Dedifferentiated amniotic fluid mesenchymal stem cell (primary cell): ENCODE measurements around the gene TBC1D5.
A peak's percentile ranks its signal among the peaks of the same experiment; 100 is the strongest.
"Not testable (repeated sequence)": the region's sequence is repeated elsewhere in the genome, so short reads cannot be mapped to it uniquely, and the experiment has no call there.

Experiments
- DNase-seq: peaks from one replicate; pipeline ENCODE4 v3.0.0-alpha.2; 2016; ENCODE audit errors: extremely low spot score

TBC1D5 gene

GRCh38 chr3:17749705-17750293 lies 7.4 kb upstream of the TBC1D5 start:
- DNase-seq = no peak

GRCh38 chr3:17749281-17749680 lies 6.8 kb upstream of the TBC1D5 start:
- DNase-seq = no peak

GRCh38 chr3:17747890-17748247 lies 5.4 kb upstream of the TBC1D5 start:
- DNase-seq = no peak

GRCh38 chr3:17747174-17747889 lies 4.9 kb upstream of the TBC1D5 start:
- no peak for DNase-seq

- no peak for DNase-seq
These were observed 3.5 kb upstream of the TBC1D5 start for GRCh38 chr3:17745894-17746293.

- DNase-seq = no peak
These were observed 2.9 kb upstream of the TBC1D5 start for GRCh38 chr3:17745301-17745700.

- DNase-seq = no peak
These were observed 2.3 kb upstream of the TBC1D5 start for GRCh38 chr3:17744693-17745092.

- DNase-seq = no peak
These were observed 1.2 kb upstream of the TBC1D5 start for GRCh38 chr3:17743658-17743995.

- no peak for DNase-seq
These were observed 638 bp upstream of the TBC1D5 start for GRCh38 chr3:17742880-17743657.

GRCh38 chr3:17741621-17742101 lies 770 bp downstream of the TBC1D5 start:
- DNase-seq = peak; percentile 62

GRCh38 chr3:17740721-17741141 lies 1.7 kb downstream of the TBC1D5 start:
- no peak for DNase-seq

- DNase-seq = no peak
These were observed 3.5 kb downstream of the TBC1D5 start for GRCh38 chr3:17738921-17739320.

GRCh38 chr3:17738219-17738618 lies 4.2 kb downstream of the TBC1D5 start:
- no peak for DNase-seq

GRCh38 chr3:17737591-17737990 lies 4.8 kb downstream of the TBC1D5 start:
- no peak for DNase-seq

- DNase-seq = not testable (repeated sequence)
These were observed 7.1 kb downstream of the TBC1D5 start for GRCh38 chr3:17735362-17735761.

- DNase-seq = no peak
These were observed 8.7 kb downstream of the TBC1D5 start for GRCh38 chr3:17733768-17734167.

- no peak for DNase-seq
These were observed 9.2 kb downstream of the TBC1D5 start for GRCh38 chr3:17733215-17733614.

GRCh38 chr3:17730318-17730967 lies 12.0 kb downstream of the TBC1D5 start:
- no peak for DNase-seq

GRCh38 chr3:17726313-17726712 lies 16.1 kb downstream of the TBC1D5 start:
- DNase-seq = no peak

GRCh38 chr3:17725844-17726243 lies 16.6 kb downstream of the TBC1D5 start:
- not testable (repeated sequence) for DNase-seq

GRCh38 chr3:17724948-17725347 lies 17.5 kb downstream of the TBC1D5 start:
- DNase-seq = no peak

- no peak for DNase-seq
These were observed 18.3 kb downstream of the TBC1D5 start for GRCh38 chr3:17724122-17724521.
